Activated T-helper 2 cell treated with anti-CD3 and anti-CD28 coated beads, Interferon-gamma antibody, Interleukin-2, Interleukin-4, amounts not matched to agents 10 μg/mL and 5 μg/mL and 100 μg/mL, durations not matched to agents 14 hours and 24 hours and 36 hours (primary cell): ENCODE data around the gene ATG16L2. TPM values are rescaled to one million over a fixed set of nuclear protein-coding genes. Genes with fewer than 3 reads are reported as not detected.

ENCODE experiments used
- DNase-seq: peaks from one replicate; pipeline ENCODE4 v3.0.0; 2021; ENCODE audit warnings: low spot score
- H3K27ac Mint-ChIP-seq: one replicate; pipeline ENCODE4 v1.8.0; 2021; ENCODE audit warnings: mixed read lengths
- H3K27me3 Mint-ChIP-seq: one replicate; pipeline ENCODE4 v1.8.0; 2021; ENCODE audit warnings: low read depth, mixed read lengths
- H3K36me3 Mint-ChIP-seq: one replicate; pipeline ENCODE4 v1.8.0; 2021; ENCODE audit warnings: low read depth, mixed read lengths
- H3K4me1 Mint-ChIP-seq: one replicate; pipeline ENCODE4 v1.8.0; 2021; ENCODE audit warnings: low read depth, mixed read lengths
- H3K4me3 Mint-ChIP-seq: one replicate; pipeline ENCODE4 v1.8.0; 2021; ENCODE audit warnings: low read depth, mild to moderate bottlenecking, moderate library complexity, mixed read lengths
- H3K9me3 Mint-ChIP-seq: one replicate; pipeline ENCODE4 v1.8.0; 2021; ENCODE audit warnings: mixed read lengths
- intact Hi-C: fragments of 100-400 bp; cut with micrococcal nuclease; formaldehyde crosslinking; loops from one replicate; pipeline ENCODE4 v1.15.1; 2023
- total RNA-seq: library from RNA; stranded (reverse); gene quantifications from 2 replicates; pipeline ENCODE4 v1.2.3, GENCODE V29; 2022

The ATG16L2 gene
- total RNA-seq, 1 donor from 2014 or later: 87.1 TPM

DNA sequence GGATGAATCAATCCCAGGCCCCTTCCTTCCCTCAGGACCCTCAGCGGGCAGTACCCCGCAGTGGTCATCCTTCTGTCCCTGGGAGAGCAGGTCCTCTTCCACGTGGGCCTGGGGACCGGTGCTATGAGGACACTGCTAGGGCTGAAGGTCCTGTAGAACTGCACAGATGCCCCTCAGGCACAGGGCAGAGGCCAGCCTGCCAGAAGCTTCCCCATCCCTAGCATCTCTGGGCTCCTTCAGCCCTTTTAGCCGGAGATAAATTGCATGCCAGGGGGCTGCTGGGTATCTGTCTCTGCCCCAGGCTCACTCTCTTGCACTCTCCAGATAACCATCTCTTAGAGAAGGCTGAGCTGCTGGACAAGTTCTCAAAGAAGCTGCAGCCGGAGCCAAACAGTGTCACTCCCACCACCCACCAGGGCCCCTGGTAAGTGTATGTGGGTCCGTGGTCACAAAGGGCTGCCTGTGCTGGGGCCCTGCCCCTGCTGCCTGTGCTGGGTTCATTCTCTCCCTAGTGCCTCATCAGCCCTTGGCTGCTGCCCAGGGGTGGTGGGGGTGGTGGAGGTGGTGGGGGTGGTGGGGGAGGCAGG is 2.3 kb downstream of the ATG16L2 start:
- no peak for DNase-seq
- peak overlapping the region; percentile 88 for H3K27ac Mint-ChIP-seq
- no peaks in the 10 kb centered on the region for H3K27me3 Mint-ChIP-seq
- H3K4me1 Mint-ChIP-seq: peaks cover 34% of the 10 kb centered on the region
- H3K4me3 Mint-ChIP-seq: peak overlapping the region; percentile 98
- intact Hi-C loops: no loop called here
- peaks cover 62% of the 10 kb centered on the region for H3K36me3 Mint-ChIP-seq
- no peaks in the 10 kb centered on the region for H3K9me3 Mint-ChIP-seq

- Mint-ChIP-seq H3K9me3 (no peaks in the 10 kb centered on the region), H3K36me3 (peaks cover 49% of the 10 kb centered on the region), H3K27ac (peak overlapping the region; percentile 4), H3K27me3 (no peaks in the 10 kb centered on the region), H3K4me3 (peak overlapping the region; percentile 31), H3K4me1 (peaks cover 25% of the 10 kb centered on the region)
- intact Hi-C loops: no loop called here
- DNase-seq: no peak
These were observed 3.8 kb downstream of the ATG16L2 start for GRCh38 chr11:72817966-72818365.

DNA sequence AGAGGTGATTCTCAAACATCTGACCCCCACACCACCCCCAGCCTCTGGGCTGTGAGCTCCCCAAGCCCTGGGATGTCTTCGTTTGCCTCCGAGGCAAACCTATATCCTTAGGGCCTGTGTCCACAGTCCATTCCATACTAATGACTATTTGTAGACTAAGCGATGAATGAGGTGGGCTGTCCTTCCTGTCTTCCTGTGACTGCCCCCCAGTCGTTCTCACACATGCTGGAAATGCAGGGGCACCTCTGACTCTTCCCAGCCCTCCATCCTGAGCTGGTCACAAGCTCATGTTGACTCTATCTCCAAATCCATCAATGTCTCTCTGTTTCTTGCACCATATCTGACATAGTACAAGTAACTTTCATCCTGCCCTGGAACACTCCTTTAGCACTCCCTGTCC is 4.8 kb downstream of the ATG16L2 start:
- intact Hi-C loops: no loop called here
- Mint-ChIP-seq H3K27ac (no peak overlapping the region), H3K4me3 (no peak overlapping the region)

DNA sequence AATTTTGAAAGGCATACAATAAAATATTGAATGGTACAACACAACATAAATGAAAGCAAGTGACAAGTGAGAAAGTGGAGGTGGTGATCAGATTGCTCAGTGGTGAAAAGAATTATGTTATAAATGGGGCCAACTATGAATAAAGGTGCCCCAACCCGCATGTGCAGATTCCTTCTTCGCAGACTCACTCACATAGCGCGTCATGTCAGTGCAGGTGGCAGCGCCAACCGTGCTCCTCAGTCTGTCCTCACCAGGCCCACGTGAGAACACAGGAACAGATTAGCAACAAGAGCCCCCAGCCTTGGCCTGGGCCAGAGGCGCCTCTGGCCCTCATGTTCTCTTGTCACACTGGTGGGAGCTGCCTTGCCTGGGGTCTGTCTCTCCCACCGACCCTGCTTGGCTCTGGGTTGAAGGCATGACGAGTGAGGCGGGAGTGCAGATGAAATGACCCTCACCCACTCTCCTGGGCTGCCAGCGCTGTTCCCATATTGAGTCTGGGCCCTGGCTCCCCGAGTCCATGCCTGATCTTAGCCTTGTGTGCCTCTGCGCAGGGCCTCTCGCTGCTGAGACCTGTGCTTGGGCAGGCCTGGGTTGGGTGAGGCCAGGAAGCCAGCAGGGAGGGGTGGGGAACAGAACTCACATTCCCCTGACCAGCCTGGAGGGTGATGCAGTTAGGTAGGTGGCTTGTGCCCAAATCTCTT is 6.4 kb downstream of the ATG16L2 start:
- Mint-ChIP-seq H3K36me3 (peaks cover 59% of the 10 kb centered on the region), H3K4me1 (peaks cover 19% of the 10 kb centered on the region), H3K27me3 (no peaks in the 10 kb centered on the region), H3K4me3 (no peak overlapping the region), H3K9me3 (no peaks in the 10 kb centered on the region), H3K27ac (no peak overlapping the region)
- intact Hi-C loops: no loop called here
- DNase-seq: no peak

More for the DNA sequence above, 4.8 kb downstream of the ATG16L2 start:
- Mint-ChIP-seq H3K27me3 (no peaks in the 10 kb centered on the region), H3K36me3 (peaks cover 52% of the 10 kb centered on the region), H3K4me1 (peaks cover 23% of the 10 kb centered on the region), H3K9me3 (no peaks in the 10 kb centered on the region)
- no peak for DNase-seq

DNA sequence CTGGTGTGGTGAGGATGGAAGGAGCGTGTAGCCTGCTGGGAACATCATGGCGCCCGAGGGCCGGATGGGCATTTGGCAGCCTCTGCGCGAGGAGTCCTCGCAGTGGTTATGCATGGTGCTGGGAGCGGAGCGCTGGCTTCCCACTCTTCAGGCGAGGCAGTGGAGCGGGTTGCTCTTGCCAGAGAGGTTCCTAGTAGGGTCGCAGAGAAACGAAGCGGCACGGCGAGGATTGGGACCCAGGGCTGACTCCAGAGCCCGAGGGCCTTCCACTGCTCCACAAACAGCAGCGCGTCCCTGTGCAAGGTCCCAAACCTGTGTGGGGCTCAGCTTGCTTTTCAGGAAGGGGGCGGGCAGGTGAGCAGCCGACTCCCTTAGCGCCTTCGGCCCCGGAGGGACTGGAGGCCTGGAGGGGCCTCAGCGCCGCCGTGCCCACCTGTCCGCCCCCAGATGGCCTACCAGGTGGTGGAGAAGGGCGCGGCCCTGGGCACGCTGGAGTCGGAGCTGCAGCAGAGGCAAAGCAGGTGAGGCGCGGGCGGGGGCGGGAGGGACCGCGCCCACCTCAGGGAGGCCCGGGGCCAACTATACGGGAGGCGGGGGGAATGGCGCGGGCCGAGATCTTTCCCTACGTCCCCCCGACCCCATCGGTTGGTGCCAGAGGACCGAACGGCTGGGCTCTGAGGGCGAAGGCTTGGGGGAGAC is 7.2 kb downstream of the ATG16L2 start:
- H3K36me3 Mint-ChIP-seq: peaks cover 57% of the 10 kb centered on the region
- H3K9me3 Mint-ChIP-seq: no peaks in the 10 kb centered on the region
- no peak overlapping the region for H3K27ac Mint-ChIP-seq
- DNase-seq: no peak
- H3K27me3 Mint-ChIP-seq: no peaks in the 10 kb centered on the region
- H3K4me3 Mint-ChIP-seq: no peak overlapping the region
- peaks cover 14% of the 10 kb centered on the region for H3K4me1 Mint-ChIP-seq
- intact Hi-C loops: no loop called here

DNA sequence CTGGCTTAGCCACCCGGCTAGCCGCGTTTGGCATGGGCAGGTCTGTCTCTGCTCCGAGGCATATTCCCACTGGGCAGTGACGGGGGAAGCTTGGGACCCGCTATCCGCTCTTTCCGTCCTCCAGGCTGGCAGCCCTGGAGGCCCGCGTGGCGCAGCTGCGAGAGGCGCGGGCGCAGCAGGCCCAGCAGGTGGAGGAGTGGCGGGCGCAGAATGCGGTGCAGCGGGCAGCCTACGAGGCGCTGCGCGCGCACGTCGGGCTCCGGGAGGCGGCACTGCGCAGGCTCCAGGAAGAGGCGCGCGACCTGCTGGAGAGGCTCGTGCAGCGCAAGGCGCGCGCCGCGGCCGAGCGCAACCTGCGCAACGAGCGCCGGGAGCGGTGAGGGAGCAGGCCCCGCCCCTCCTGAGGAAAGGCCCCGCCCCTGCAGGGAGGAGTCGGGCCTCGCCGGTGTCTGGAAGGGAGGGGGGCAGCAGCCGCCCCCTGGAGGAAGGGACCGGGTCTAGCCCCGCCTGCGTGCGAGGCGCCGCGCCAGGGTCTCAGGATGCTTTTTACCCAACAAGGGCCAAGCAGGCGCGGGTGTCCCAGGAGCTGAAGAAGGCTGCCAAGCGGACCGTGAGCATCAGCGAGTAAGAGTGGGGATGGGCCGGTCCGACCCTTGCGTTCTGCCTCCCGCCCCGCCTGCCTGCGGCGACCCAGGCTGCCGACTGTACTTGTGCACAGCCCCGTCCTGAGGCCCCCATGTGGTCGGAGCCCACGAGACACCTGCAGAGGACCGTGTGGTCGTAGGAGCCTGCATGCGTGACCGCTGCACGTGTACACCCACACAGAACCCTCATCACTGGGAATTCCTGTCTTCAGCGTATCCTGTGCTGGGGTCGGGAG is 7.9 kb downstream of the ATG16L2 start:
- Mint-ChIP-seq H3K27me3 (no peaks in the 10 kb centered on the region), H3K4me1 (peaks cover 10% of the 10 kb centered on the region), H3K4me3 (no peak overlapping the region), H3K36me3 (peaks cover 57% of the 10 kb centered on the region), H3K27ac (no peak overlapping the region), H3K9me3 (no peaks in the 10 kb centered on the region)
- intact Hi-C loops: no loop called here
- DNase-seq: peak; percentile 58

- no peak overlapping the region for H3K27ac Mint-ChIP-seq
- H3K4me3 Mint-ChIP-seq: no peak overlapping the region
- H3K9me3 Mint-ChIP-seq: no peaks in the 10 kb centered on the region
- peaks cover 53% of the 10 kb centered on the region for H3K36me3 Mint-ChIP-seq
- no peaks in the 10 kb centered on the region for H3K27me3 Mint-ChIP-seq
- DNase-seq: no peak
- peaks cover 11% of the 10 kb centered on the region for H3K4me1 Mint-ChIP-seq
- intact Hi-C loops: no loop called here
These were observed 9.0 kb downstream of the ATG16L2 start for GRCh38 chr11:72823105-72823804.

DNA sequence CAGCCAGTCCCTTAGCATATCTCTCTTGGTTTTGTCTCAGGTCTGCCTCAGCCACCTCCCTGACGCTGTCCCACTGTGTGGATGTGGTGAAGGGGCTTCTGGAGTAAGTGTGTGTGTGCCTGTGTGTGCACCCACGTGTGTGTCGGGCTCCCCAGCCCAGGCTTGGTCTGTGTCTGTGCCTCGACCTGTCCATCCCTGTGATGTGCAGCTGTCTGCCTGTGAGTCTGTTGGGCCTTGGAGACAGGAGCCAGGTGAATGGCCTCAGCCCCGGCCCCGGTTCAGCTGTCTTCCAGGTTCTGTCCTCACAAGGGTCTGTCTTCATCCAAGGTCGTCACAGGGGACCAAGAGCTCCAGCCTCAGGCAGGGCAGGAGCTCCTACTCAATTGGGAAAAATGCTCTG is 9.8 kb downstream of the ATG16L2 start:
- intact Hi-C loops: no loop called here

GRCh38 chr11:72824811-72825505 is 10.7 kb downstream of the ATG16L2 start:
- no peak for DNase-seq
- Mint-ChIP-seq H3K4me3 (no peak overlapping the region), H3K27me3 (no peaks in the 10 kb centered on the region), H3K4me1 (peaks cover 8% of the 10 kb centered on the region), H3K27ac (no peak overlapping the region), H3K9me3 (no peaks in the 10 kb centered on the region), H3K36me3 (peaks cover 55% of the 10 kb centered on the region)
- intact Hi-C loops: no loop called here

More for the DNA sequence above, 9.8 kb downstream of the ATG16L2 start:
- Mint-ChIP-seq H3K36me3 (peaks cover 53% of the 10 kb centered on the region), H3K27ac (no peak overlapping the region), H3K27me3 (no peaks in the 10 kb centered on the region), H3K4me1 (peaks cover 11% of the 10 kb centered on the region), H3K4me3 (no peak overlapping the region), H3K9me3 (no peaks in the 10 kb centered on the region)
- DNase-seq: no peak

DNA sequence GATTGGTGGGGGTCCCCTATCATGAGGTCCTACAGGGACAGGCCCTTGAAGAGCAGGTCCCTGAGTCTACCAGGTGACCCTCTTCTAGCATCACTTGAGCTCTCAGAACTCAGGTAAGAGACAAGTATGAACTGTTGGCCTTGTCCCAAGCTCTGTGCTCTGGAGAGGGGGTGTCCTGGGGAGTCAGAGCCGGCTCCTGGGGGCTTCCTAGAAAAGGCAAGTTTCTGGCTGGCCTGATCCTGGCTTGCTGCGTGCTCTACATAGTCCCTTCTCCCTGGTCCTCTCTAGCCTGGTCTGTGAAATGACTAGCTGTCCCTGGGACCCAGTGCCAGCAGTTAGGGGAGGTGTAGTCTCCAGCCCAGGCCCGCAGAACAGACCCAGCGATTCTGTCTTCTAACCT is 11.4 kb downstream of the ATG16L2 start:
- intact Hi-C loops: no loop called here
- H3K36me3 Mint-ChIP-seq: peaks cover 53% of the 10 kb centered on the region
- no peak for DNase-seq
- H3K4me3 Mint-ChIP-seq: no peak overlapping the region
- no peak overlapping the region for H3K27ac Mint-ChIP-seq
- no peaks in the 10 kb centered on the region for H3K9me3 Mint-ChIP-seq
- H3K4me1 Mint-ChIP-seq: peaks cover 5% of the 10 kb centered on the region
- no peaks in the 10 kb centered on the region for H3K27me3 Mint-ChIP-seq

DNA sequence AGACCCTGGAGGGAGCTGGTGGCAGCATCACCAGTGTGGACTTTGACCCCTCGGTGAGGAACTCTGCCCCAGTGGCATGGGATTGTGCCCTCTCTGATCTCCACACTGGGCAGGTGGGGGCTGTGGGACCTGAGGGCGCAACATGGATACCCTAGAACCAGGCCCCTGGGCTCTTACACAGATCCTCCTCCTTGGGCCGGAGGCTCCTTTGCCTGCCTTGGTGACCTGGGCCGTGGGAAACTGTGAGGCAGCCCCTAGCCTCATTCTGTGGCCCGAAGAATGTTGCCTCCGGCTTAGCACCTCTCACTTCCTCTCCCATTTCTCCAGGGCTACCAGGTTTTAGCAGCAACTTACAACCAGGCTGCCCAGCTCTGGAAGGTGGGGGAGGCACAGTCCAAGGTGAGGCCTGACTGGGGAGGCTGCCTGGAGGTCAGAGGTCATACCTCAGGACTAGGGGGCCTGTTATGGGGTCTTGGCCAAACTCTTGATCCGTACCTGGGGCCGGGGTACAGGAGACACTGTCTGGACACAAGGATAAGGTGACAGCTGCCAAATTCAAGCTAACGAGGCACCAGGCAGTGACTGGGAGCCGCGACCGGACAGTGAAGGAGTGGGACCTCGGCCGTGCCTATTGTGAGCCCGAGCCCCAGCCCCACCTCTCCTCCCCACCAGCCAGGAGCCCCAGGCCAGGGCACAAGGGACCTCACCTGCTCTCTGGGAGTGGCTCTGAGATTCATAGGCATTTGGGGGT is 12.2 kb downstream of the ATG16L2 start:
- no peaks in the 10 kb centered on the region for H3K27me3 Mint-ChIP-seq
- peaks cover 52% of the 10 kb centered on the region for H3K36me3 Mint-ChIP-seq
- DNase-seq: no peak
- peaks cover 5% of the 10 kb centered on the region for H3K4me1 Mint-ChIP-seq
- no peak overlapping the region for H3K4me3 Mint-ChIP-seq
- H3K27ac Mint-ChIP-seq: no peak overlapping the region
- intact Hi-C loops: no loop called here
- no peaks in the 10 kb centered on the region for H3K9me3 Mint-ChIP-seq
